Astrocyte (in vitro differentiated cells and primary cell): ENCODE data around the gene STK24. TPM values are rescaled to one million over a fixed set of nuclear protein-coding genes. Genes with fewer than 3 reads are reported as not detected.

Source experiments
- DNase-seq: peaks from one replicate; pipeline ENCODE4 v3.0.0-alpha.2; 2010; ENCODE audit warnings: low read depth
- FAIRE-seq: peaks from 2 replicates; lab custom pipeline; 2011; peaks lifted over from hg19 to GRCh38; lab: Jason Lieb, UNC
- H2AFZ ChIP-seq: 2 replicates; pipeline ENCODE4 v1.6.0; 2012; ENCODE audit warnings: low read depth, low read length, inconsistent platforms
- H3K27ac ChIP-seq: 2 replicates; pipeline ENCODE4 v1.5.1; 2011; ENCODE audit warnings: low read depth, low read length, inconsistent platforms
- H3K27me3 ChIP-seq: 2 replicates; pipeline ENCODE4 v1.6.0; 2011; ENCODE audit warnings: low read length, inconsistent platforms; ENCODE audit not compliant: insufficient read depth
- H3K36me3 ChIP-seq: 2 replicates; pipeline ENCODE4 v1.5.1; 2011; ENCODE audit warnings: low read length, inconsistent platforms; ENCODE audit not compliant: insufficient read depth
- H3K4me1 ChIP-seq: 2 replicates; pipeline ENCODE4 v1.5.1; 2011; ENCODE audit warnings: low read length, inconsistent platforms; ENCODE audit not compliant: insufficient read depth
- H3K4me2 ChIP-seq: 2 replicates; pipeline ENCODE4 v1.6.0; 2012; ENCODE audit warnings: low read length, inconsistent platforms
- H3K4me3 ChIP-seq: 2 replicates; pipeline ENCODE4 v1.5.1; 2011; ENCODE audit warnings: low read depth, mild to moderate bottlenecking, low read length, inconsistent platforms; ENCODE audit not compliant: insufficient read depth
- H3K79me2 ChIP-seq: 2 replicates; pipeline ENCODE4 v1.6.0; 2012; ENCODE audit warnings: mild to moderate bottlenecking, low read length, inconsistent platforms; ENCODE audit not compliant: insufficient read depth
- H3K9ac ChIP-seq: 2 replicates; pipeline ENCODE4 v1.6.0; 2012; ENCODE audit warnings: mild to moderate bottlenecking, low read length, inconsistent platforms
- H3K9me3 ChIP-seq: 2 replicates; pipeline ENCODE4 v1.5.1; 2012; ENCODE audit warnings: low read depth, mild to moderate bottlenecking, low read length, inconsistent platforms; ENCODE audit not compliant: insufficient read depth
- H4K20me1 ChIP-seq: 2 replicates; pipeline ENCODE4 v1.6.0; 2012; ENCODE audit warnings: low read length, inconsistent platforms; ENCODE audit not compliant: insufficient read depth
- H3K27ac Mint-ChIP-seq: one replicate; pipeline ENCODE4 v1.8.0; 2021; ENCODE audit warnings: mild to moderate bottlenecking, mixed read lengths; ENCODE audit not compliant: unreplicated experiment
- H3K27me3 Mint-ChIP-seq: one replicate; pipeline ENCODE4 v1.8.0; 2021; ENCODE audit warnings: low read depth, mixed read lengths; ENCODE audit not compliant: unreplicated experiment
- H3K36me3 Mint-ChIP-seq: one replicate; pipeline ENCODE4 v1.8.0; 2021; ENCODE audit warnings: low read depth, mixed read lengths; ENCODE audit not compliant: unreplicated experiment
- H3K4me1 Mint-ChIP-seq: one replicate; pipeline ENCODE4 v1.8.0; 2021; ENCODE audit warnings: low read depth, mixed read lengths; ENCODE audit not compliant: unreplicated experiment
- H3K4me3 Mint-ChIP-seq: one replicate; pipeline ENCODE4 v1.8.0; 2021; ENCODE audit warnings: mild to moderate bottlenecking, moderate library complexity, mixed read lengths; ENCODE audit not compliant: unreplicated experiment
- H3K9me3 Mint-ChIP-seq: one replicate; pipeline ENCODE4 v1.8.0; 2021; ENCODE audit warnings: mild to moderate bottlenecking, mixed read lengths; ENCODE audit not compliant: unreplicated experiment
- CTCF ChIP-seq: IDR thresholded peaks from 2 replicates; pipeline ENCODE4 v1.5.1; 2011; ENCODE audit warnings: low read depth, mild to moderate bottlenecking, inconsistent platforms, low read length, moderate library complexity; ENCODE audit not compliant: insufficient read depth
- EZH2 ChIP-seq: IDR thresholded peaks from 2 replicates; pipeline ENCODE4 v1.6.1; 2012; ENCODE audit warnings: mild to moderate bottlenecking, low read length, inconsistent platforms; ENCODE audit not compliant: insufficient read depth
- total RNA-seq: library from RNA; stranded (reverse); gene quantifications from 2 replicates; pipeline ENCODE4 v1.2.1, GENCODE V29; 2021

Gene STK24
- total RNA-seq, 1 donor from 2014 or later: 96.1 TPM

DNA sequence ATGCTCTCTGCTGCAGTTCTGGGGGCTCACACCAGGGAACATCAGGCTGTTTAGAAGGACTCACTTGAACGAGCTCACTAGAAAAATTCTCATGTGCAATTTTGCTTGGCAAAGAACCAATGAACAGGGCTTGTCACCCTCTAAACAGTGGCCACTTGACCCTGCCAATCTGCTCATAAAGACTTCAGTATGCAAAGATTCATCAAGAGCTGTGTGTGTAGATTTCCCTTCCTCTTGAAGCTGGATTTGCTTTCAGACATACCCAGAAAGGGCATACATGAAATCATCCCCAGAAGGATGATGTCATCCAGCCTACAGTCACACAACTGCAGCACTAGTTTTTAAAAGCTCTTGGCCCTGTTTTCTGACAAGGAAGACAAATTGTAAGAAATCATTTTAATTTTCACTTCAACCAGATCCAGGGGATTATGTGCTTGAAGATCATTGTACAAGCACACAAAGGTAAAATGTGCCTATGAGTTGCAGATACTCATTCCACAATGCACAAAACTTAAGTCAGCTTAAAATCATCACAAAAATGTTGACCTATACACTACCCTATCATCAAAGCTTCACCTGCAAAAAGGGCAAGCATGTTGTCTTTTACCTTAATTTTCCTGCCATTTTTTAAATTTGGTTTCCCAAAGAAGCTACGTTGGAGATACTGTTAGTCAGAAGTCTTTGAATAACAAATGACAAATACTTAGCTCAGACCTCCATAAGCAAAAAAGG is 5.2 kb upstream of the STK24 start:
- Mint-ChIP-seq H3K27ac (peak overlapping the region; percentile 43), H3K36me3 (peaks cover 2% of the 10 kb centered on the region)
- H2AFZ ChIP-seq: peak overlapping the region; percentile 14

DNA sequence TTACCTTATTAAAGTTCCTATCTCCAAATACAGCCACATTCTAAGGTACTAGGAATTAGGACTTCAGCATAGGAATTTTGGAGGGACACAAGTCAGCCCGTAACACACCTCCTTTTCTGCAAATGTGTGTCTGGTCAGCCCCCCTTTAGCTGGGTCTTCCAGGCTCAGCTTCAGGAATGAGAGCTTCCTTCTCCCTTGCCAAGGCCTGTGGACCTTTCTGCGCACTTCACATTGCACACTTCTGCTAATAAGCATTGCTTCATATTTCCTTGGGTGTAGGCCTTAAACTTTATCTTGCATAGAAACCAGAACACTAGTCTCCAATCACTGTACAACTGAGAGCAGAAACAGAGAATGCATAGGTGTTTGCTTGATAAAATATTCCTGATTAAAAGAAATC is 4.5 kb upstream of the STK24 start:
- Histone ChIP-seq H3K9ac (no peak overlapping the region), H3K79me2 (peaks cover 2% of the 10 kb centered on the region), H3K4me1 (peaks cover 27% of the 10 kb centered on the region), H2AFZ (no peak overlapping the region), H3K4me2 (peak overlapping the region; percentile 34), H3K36me3 (no peaks in the 10 kb centered on the region), H3K27ac (no peak overlapping the region), H4K20me1 (no peaks in the 10 kb centered on the region), H3K27me3 (no peaks in the 10 kb centered on the region), H3K9me3 (no peaks in the 10 kb centered on the region), H3K4me3 (no peak overlapping the region)
- Mint-ChIP-seq H3K4me1 (peaks cover 28% of the 10 kb centered on the region), H3K36me3 (peaks cover 2% of the 10 kb centered on the region), H3K27ac (peak overlapping the region; percentile 43), H3K4me3 (no peak overlapping the region), H3K9me3 (no peaks in the 10 kb centered on the region), H3K27me3 (no peaks in the 10 kb centered on the region)
- TF ChIP-seq EZH2 (no peak), CTCF (no peak)
- DNase-seq (no peak), FAIRE-seq (no peak)

More for the DNA sequence above, 5.2 kb upstream of the STK24 start:
- DNase-seq (peak; percentile 75), FAIRE-seq (peak; percentile 23)
- Histone ChIP-seq H3K36me3 (no peaks in the 10 kb centered on the region), H3K27me3 (no peaks in the 10 kb centered on the region), H3K27ac (peak overlapping the region; percentile 14), H4K20me1 (no peaks in the 10 kb centered on the region), H3K79me2 (no peaks in the 10 kb centered on the region), H3K4me2 (peak overlapping the region; percentile 34), H3K9ac (no peak overlapping the region), H3K9me3 (no peaks in the 10 kb centered on the region), H3K4me3 (no peak overlapping the region), H3K4me1 (peaks cover 27% of the 10 kb centered on the region)
- TF ChIP-seq CTCF (peak; percentile 8), EZH2 (no peak)
- Mint-ChIP-seq H3K9me3 (no peaks in the 10 kb centered on the region), H3K4me1 (peaks cover 28% of the 10 kb centered on the region), H3K4me3 (no peak overlapping the region), H3K27me3 (no peaks in the 10 kb centered on the region)

DNA sequence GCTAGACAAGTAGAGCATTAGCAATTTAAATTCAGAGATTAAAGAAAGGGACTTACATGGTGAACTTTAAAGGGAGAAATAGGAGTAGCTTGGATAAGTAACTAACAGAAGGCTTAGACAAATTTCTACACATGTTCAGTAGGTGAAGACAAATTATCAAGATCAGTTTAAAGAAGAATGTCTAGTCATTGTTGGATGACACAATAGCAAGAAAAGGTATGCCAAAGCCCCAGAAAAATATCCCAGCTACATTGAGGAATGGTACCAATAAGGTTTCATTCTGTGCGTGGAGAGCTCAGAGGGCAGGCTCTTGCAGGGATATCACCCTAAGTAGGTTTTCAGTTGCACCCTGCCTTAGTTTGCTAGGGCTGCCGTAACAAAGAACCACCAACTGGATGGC is 3.5 kb upstream of the STK24 start:
- DNase-seq: no peak
- Histone ChIP-seq H3K27me3 (no peaks in the 10 kb centered on the region), H3K79me2 (peaks cover 11% of the 10 kb centered on the region), H3K4me3 (no peak overlapping the region), H4K20me1 (peaks cover 5% of the 10 kb centered on the region), H3K9me3 (no peaks in the 10 kb centered on the region), H2AFZ (no peak overlapping the region), H3K4me2 (no peak overlapping the region), H3K4me1 (peaks cover 29% of the 10 kb centered on the region), H3K9ac (no peak overlapping the region), H3K27ac (no peak overlapping the region), H3K36me3 (no peaks in the 10 kb centered on the region)
- Mint-ChIP-seq H3K4me3 (no peak overlapping the region), H3K4me1 (peaks cover 28% of the 10 kb centered on the region), H3K36me3 (peaks cover 2% of the 10 kb centered on the region), H3K27me3 (no peaks in the 10 kb centered on the region), H3K27ac (no peak overlapping the region), H3K9me3 (no peaks in the 10 kb centered on the region)
- TF ChIP-seq CTCF (no peak), EZH2 (no peak)
- FAIRE-seq: no peak
